Transverse colon (tissue), 4 donors: Measurements from ENCODE around the gene CNTFR. TPM values are rescaled to one million over a fixed set of nuclear protein-coding genes. Genes with fewer than 3 reads are reported as not detected.

ENCODE experiments used
- DNase-seq: peaks from one replicate; pipeline ENCODE4 v3.0.0-alpha.2; 2019
- H3K27ac ChIP-seq, 4 donors: fragments of 200-600 bp; sonication (generic); 2 replicates each; pipeline ENCODE4 v1.5.1; 2016 to 2018; ENCODE audit warnings: inconsistent platforms in 4 of 4
- H3K27me3 ChIP-seq: fragments of 200-600 bp; sonication (generic); 2 replicates; pipeline ENCODE4 v1.5.1; 2017; ENCODE audit warnings: inconsistent platforms
- H3K36me3 ChIP-seq, 4 donors: fragments of 200-600 bp; sonication (generic); 2 replicates each; pipeline ENCODE4 v1.5.1; 2017 to 2019; ENCODE audit warnings: inconsistent platforms in 4 of 4
- H3K4me1 ChIP-seq, 4 donors: fragments of 200-600 bp; sonication (generic); 2 replicates each; pipeline ENCODE4 v1.5.1; 2017 to 2020; ENCODE audit warnings: inconsistent platforms in 4 of 4
- H3K4me3 ChIP-seq, 4 donors: fragments of 200-600 bp; sonication (generic); 1 replicate in 1 of 4; 2 replicates in 3 of 4; pipeline versions ENCODE4 v1.5.1 to v1.6.1; 2017 to 2019; ENCODE audit warnings: inconsistent platforms in 4 of 4
- H3K9me3 ChIP-seq, 2 donors: fragments of 200-600 bp; sonication (generic); 2 replicates each; pipeline ENCODE4 v1.5.1; 2017 to 2019; ENCODE audit warnings: inconsistent platforms in 2 of 2
- CTCF ChIP-seq, 5 experiments: fragments of 200-600 bp in 3 of 5; fragments of 450-650 bp in 2 of 5; sonication (generic) in 3 of 5; IDR thresholded peaks; 1 replicate in 2 of 5; 2 replicates in 3 of 5; pipeline ENCODE4 v1.5.1; 2016 to 2017; ENCODE audit warnings: antibody characterized with exemption in 5 of 5, inconsistent platforms in 3 of 5, mild to moderate bottlenecking in 2 of 5, moderate library complexity in 1 of 5
- EP300 ChIP-seq: sonication (generic); formaldehyde crosslinking; IDR thresholded peaks from one replicate; pipeline ENCODE4 v1.6.1; 2017; ENCODE audit warnings: antibody characterized with exemption, low read depth
- POLR2A ChIP-seq: fragments of 450-650 bp; IDR thresholded peaks from one replicate; pipeline ENCODE4 v1.6.1; 2016; ENCODE audit warnings: antibody characterized with exemption, mild to moderate bottlenecking, moderate library complexity
- POLR2AphosphoS5 ChIP-seq, 3 donors: sonication (generic); formaldehyde crosslinking; IDR thresholded peaks; one replicate each; pipeline ENCODE4 v1.6.1; 2016; ENCODE audit warnings: antibody characterized with exemption in 3 of 3
- WGBS, 2 donors: methylation state at CpG; one replicate each; pipeline ENCODE4 v1.1.5; 2018; ENCODE audit warnings: low coverage in 1 of 2; 5-methylcytosine and 5-hydroxymethylcytosine counted together
- in situ Hi-C, 4 donors: fragments of 200-750 bp; cut with MboI; loops; one replicate each; pipeline versions ENCODE4 v1.15.0 to v1.15.1; 2017; ENCODE audit warnings: low sequenced_read_pairs in 3 of 4, low pct_ligation_motif_present in 1 of 4, low pct_unique_long_range_greater_than_20kb in 1 of 4
- intact Hi-C: fragments of 100-400 bp; cut with DNase I; formaldehyde crosslinking; loops from one replicate; pipeline ENCODE4 v1.15.1; 2023; ENCODE audit warnings: low total_unique reads
- total RNA-seq, 4 donors: library from RNA; depleted of rRNA; stranded (reverse); fragments of >200 nt; gene quantifications; one replicate each; pipeline ENCODE4 v1.1.0, GENCODE V29; 2016

The CNTFR gene
- total RNA-seq, 4 donors from 2014 or later, result 5.2 to 59.1 (median 6.8) TPM

GRCh38 chr9:34566322-34566721 is 23.2 kb downstream of the CNTFR start:
- Histone ChIP-seq H3K27me3 (no peaks in the 10 kb centered on the region), H3K36me3 (no peaks in the 10 kb centered on the region), H3K4me1 (peaks cover 0 to 19% (median 7%) of the 10 kb centered on the region in 4 donors), H3K4me3 (no peak overlapping the region), H3K27ac (no peak overlapping the region), H3K9me3 (no peaks in the 10 kb centered on the region)
- DNase-seq, result no peak
- in situ Hi-C loops (no loop called here), intact Hi-C loops (no loop called here)
- no peak for TF ChIP-seq EP300
- 61 to 89% methylated on average over 2 to 7 of the region's 8 CpGs for WGBS, 2 donors

GRCh38 chr9:34565856-34566255 is 23.7 kb downstream of the CNTFR start:
- no peaks in the 10 kb centered on the region for H3K36me3 ChIP-seq
- in situ Hi-C loops, result no loop called here
- 74 to 80% methylated on average over 3 to 8 of the region's 8 CpGs for WGBS, 2 donors
- DNase-seq, result no peak
- TF ChIP-seq POLR2AphosphoS5 (IDR thresholded peaks at IDR 0.05) (no peak), CTCF (IDR thresholded peaks at IDR 0.05) (no peak), POLR2A (no peak), EP300 (no peak)
- intact Hi-C loops, result no loop called here
- peaks cover 0 to 19% (median 7%) of the 10 kb centered on the region in 4 donors for H3K4me1 ChIP-seq
- no peaks in the 10 kb centered on the region for H3K27me3 ChIP-seq
- no peaks in the 10 kb centered on the region for H3K9me3 ChIP-seq
- no peak overlapping the region for H3K4me3 ChIP-seq
- H3K27ac ChIP-seq, result no peak overlapping the region

- 87% methylated on average over 13 of the region's 16 CpGs; no CpG with 5 or more reads in 1 of the 2 donors for WGBS, 2 donors
- H3K27me3 ChIP-seq, result peaks cover 2% of the 10 kb centered on the region
- no peak overlapping the region for H3K27ac ChIP-seq
- H3K4me3 ChIP-seq, result no peak overlapping the region
- TF ChIP-seq EP300, result no peak
- no peak for TF ChIP-seq POLR2AphosphoS5 (IDR thresholded peaks at IDR 0.05)
- no peak for TF ChIP-seq CTCF (IDR thresholded peaks at IDR 0.05)
- TF ChIP-seq POLR2A, result no peak
- in situ Hi-C loops (no loop called here), intact Hi-C loops (no loop called here)
- no peaks in the 10 kb centered on the region for H3K36me3 ChIP-seq
- no peak for DNase-seq
- H3K4me1 ChIP-seq, result peaks cover 0 to 20% (median 14%) of the 10 kb centered on the region in 4 donors
- H3K9me3 ChIP-seq, result no peaks in the 10 kb centered on the region
Observed at GRCh38 chr9:34564617-34565016, 24.9 kb downstream of the CNTFR start.

GRCh38 chr9:34563262-34563661 is 26.3 kb downstream of the CNTFR start:
- peaks cover 12% of the 10 kb centered on the region for H3K27me3 ChIP-seq
- H3K4me1 ChIP-seq, result peaks cover 0 to 26% (median 19%) of the 10 kb centered on the region in 4 donors
- H3K9me3 ChIP-seq, result no peaks in the 10 kb centered on the region
- intact Hi-C loops (no loop called here), in situ Hi-C loops (no loop called here)
- WGBS, 2 donors, result 60 to 64% methylated on average over 5 of the region's 5 CpGs
- DNase-seq, result no peak
- no peak overlapping the region for H3K4me3 ChIP-seq
- no peak overlapping the region for H3K27ac ChIP-seq
- no peaks in the 10 kb centered on the region for H3K36me3 ChIP-seq
- TF ChIP-seq EP300, result no peak

- in situ Hi-C loops, result no loop called here
- DNase-seq, result no peak
- WGBS, 2 donors, result 78 to 84% methylated on average over 6 to 7 of the region's 7 CpGs
Observed at GRCh38 chr9:34562135-34562745, 27.3 kb downstream of the CNTFR start.

More at GRCh38 chr9:34562135-34562745, 27.3 kb downstream of the CNTFR start:
- Histone ChIP-seq H3K27me3 (peaks cover 18% of the 10 kb centered on the region), H3K36me3 (no peaks in the 10 kb centered on the region), H3K4me1 (peaks cover 0 to 26% (median 19%) of the 10 kb centered on the region in 4 donors), H3K4me3 (no peak overlapping the region), H3K27ac (no peak overlapping the region), H3K9me3 (no peaks in the 10 kb centered on the region)
- intact Hi-C loops, result no loop called here
- TF ChIP-seq POLR2A (no peak), EP300 (no peak), CTCF (IDR thresholded peaks at IDR 0.05) (peak; percentile 39 to 51 (median 49))
